GM23338 (cell line): ENCODE data around the gene CXorf66. TPM values are rescaled to one million over a fixed set of nuclear protein-coding genes. Genes with fewer than 3 reads are reported as not detected.

Experiments
- ATAC-seq: fragments of 200-7000 bp; cut with Tn5 transposase; 3 replicates; pipeline ENCODE4 v1.9.1; 2020
- DNase-seq: peaks from one replicate; pipeline ENCODE4 v3.0.0-alpha.2; 2015; ENCODE audit warnings: low spot score
- H2AFZ ChIP-seq: fragments of 200-600 bp; sonication (generic); 2 replicates; pipeline ENCODE4 v1.8.0; 2016; ENCODE audit warnings: antibody characterized with exemption, mild to moderate bottlenecking, moderate library complexity
- H3F3A ChIP-seq: fragments of 200-600 bp; sonication (generic); replicated peaks from 2 replicates; pipeline ENCODE4 v1.8.0; 2017; ENCODE audit warnings: antibody characterized with exemption, mixed run types, low read depth
- H3K27ac ChIP-seq: fragments of 200-600 bp; sonication (generic); 2 replicates; pipeline ENCODE4 v1.6.1; 2016; ENCODE audit warnings: low read depth
- H3K27me3 ChIP-seq: fragments of 200-600 bp; sonication (generic); 2 replicates; pipeline ENCODE4 v1.8.0; 2016; ENCODE audit warnings: mild to moderate bottlenecking, mixed run types, moderate library complexity; ENCODE audit not compliant: insufficient read depth
- H3K36me3 ChIP-seq: fragments of 200-600 bp; sonication (generic); 2 replicates; pipeline ENCODE4 v1.8.0; 2016; ENCODE audit warnings: mild to moderate bottlenecking; ENCODE audit not compliant: insufficient read depth
- H3K4me1 ChIP-seq: fragments of 200-600 bp; sonication (generic); 2 replicates; pipeline ENCODE4 v1.8.0; 2016; ENCODE audit warnings: mild to moderate bottlenecking, moderate library complexity; ENCODE audit not compliant: insufficient read depth
- H3K4me2 ChIP-seq: fragments of 200-600 bp; sonication (generic); 2 replicates; pipeline ENCODE4 v1.7.1; 2017; ENCODE audit warnings: mixed run types
- H3K4me3 ChIP-seq: fragments of 200-600 bp; sonication (generic); 2 replicates; pipeline ENCODE4 v1.6.1; 2016; ENCODE audit warnings: mixed run types
- H3K79me2 ChIP-seq: fragments of 200-600 bp; sonication (generic); replicated peaks from 2 replicates; pipeline ENCODE4 v1.8.0; 2017; ENCODE audit warnings: mild to moderate bottlenecking; ENCODE audit not compliant: insufficient read depth
- H3K9me2 ChIP-seq: fragments of 200-600 bp; sonication (generic); 2 replicates; pipeline ENCODE4 v1.8.0; 2017; ENCODE audit not compliant: insufficient read depth
- H4K20me1 ChIP-seq: fragments of 200-600 bp; sonication (generic); replicated peaks from 2 replicates; pipeline ENCODE4 v1.8.0; 2017; ENCODE audit warnings: mild to moderate bottlenecking; ENCODE audit not compliant: insufficient read depth
- H3K27ac Mint-ChIP-seq: 2 replicates; pipeline ENCODE4 v1.8.0; 2020; ENCODE audit warnings: inconsistent platforms, mild to moderate bottlenecking, moderate library complexity, mixed read lengths
- H3K27me3 Mint-ChIP-seq: 3 replicates; pipeline ENCODE4 v1.8.0; 2022; ENCODE audit warnings: low read depth, mild to moderate bottlenecking, moderate library complexity, mixed read lengths, inconsistent platforms; ENCODE audit not compliant: insufficient read depth, poor library complexity
- H3K36me3 Mint-ChIP-seq: 3 replicates; pipeline ENCODE4 v1.8.0; 2021; ENCODE audit warnings: low read depth, mild to moderate bottlenecking, inconsistent platforms, moderate library complexity, mixed read lengths
- H3K4me1 Mint-ChIP-seq: 3 replicates; pipeline ENCODE4 v1.8.0; 2020; ENCODE audit warnings: mild to moderate bottlenecking, inconsistent platforms, mixed read lengths
- H3K4me3 Mint-ChIP-seq: 3 replicates; pipeline ENCODE4 v1.8.0; 2021; ENCODE audit warnings: moderate library complexity, mild to moderate bottlenecking, inconsistent platforms, mixed read lengths
- H3K9me3 Mint-ChIP-seq: 3 replicates; pipeline ENCODE4 v1.8.0; 2020; ENCODE audit warnings: moderate library complexity, mild to moderate bottlenecking, inconsistent platforms, mixed read lengths
- CREB1 ChIP-seq: fragments of 250-450 bp; sonication (Bioruptor Pico); IDR thresholded peaks from 2 replicates; pipeline ENCODE4 v1.5.0; 2020; ENCODE audit warnings: low read depth, mild to moderate bottlenecking, moderate library complexity
- CTCF ChIP-seq, 2 experiments: fragments of 200-600 bp in 1 of 2; sonication (generic) in 1 of 2; conservative IDR thresholded peaks; 2 replicates each; pipeline versions ENCODE4 v1.5.1 to v1.6.1; 2016 to 2017; ENCODE audit warnings: antibody characterized with exemption in 2 of 2, low read depth in 2 of 2, mild to moderate bottlenecking in 2 of 2, moderate library complexity in 1 of 2
- ETS1 ChIP-seq: IDR thresholded peaks from 2 replicates; pipeline ENCODE4 v1.6.1; 2016; ENCODE audit warnings: antibody characterized with exemption
- EZH2 ChIP-seq: fragments of 200-600 bp; sonication (generic); IDR thresholded peaks from one replicate; pipeline ENCODE4 v1.8.0; 2017; ENCODE audit warnings: antibody characterized with exemption, mild to moderate bottlenecking, low read depth; ENCODE audit not compliant: unreplicated experiment
- EZH2phosphoT487 ChIP-seq: fragments of 200-600 bp; sonication (generic); IDR thresholded peaks from one replicate; pipeline ENCODE4 v1.8.1; 2018; ENCODE audit warnings: antibody characterized with exemption; ENCODE audit not compliant: unreplicated experiment
- NANOG ChIP-seq: IDR thresholded peaks from 2 replicates; pipeline ENCODE4 v1.6.1; 2016; ENCODE audit warnings: antibody characterized with exemption, borderline replicate concordance
- STAT1 ChIP-seq: IDR thresholded peaks from one replicate; pipeline ENCODE4 v1.6.1; 2016; ENCODE audit warnings: antibody characterized with exemption; ENCODE audit not compliant: unreplicated experiment
- ZNF114 ChIP-seq: fragments of 250-450 bp; sonication (Bioruptor Pico); IDR thresholded peaks from 2 replicates; pipeline ENCODE4 v1.5.0; 2020; ENCODE audit warnings: mild to moderate bottlenecking, moderate library complexity
- ZNF331 ChIP-seq: fragments of 250-450 bp; sonication (Bioruptor Pico); IDR thresholded peaks from 2 replicates; pipeline ENCODE4 v1.5.0; 2020; ENCODE audit warnings: low read depth, mild to moderate bottlenecking, moderate library complexity
- ZNF462 ChIP-seq: fragments of 250-450 bp; sonication (Bioruptor Pico); IDR thresholded peaks from 2 replicates; pipeline ENCODE4 v1.5.0; 2020; ENCODE audit warnings: mild to moderate bottlenecking, moderate library complexity
- polyA plus RNA-seq: library from polyadenylated mRNA; unstranded; fragments of >200 nt; fragmentation: Nextera tagmentation; extraction: Ambion mirVana; gene quantifications from 2 replicates; pipeline ENCODE4 v1.2.1, GENCODE V29; 2016
- total RNA-seq: library from RNA; depleted of rRNA; stranded (reverse); fragments of >200 nt; shearing (Covaris generic); gene quantifications from 2 replicates; pipeline ENCODE4 v1.2.3, GENCODE V29; 2014

Gene CXorf66
- total and polyA plus RNA-seq, 2 experiments from 2014 or later: not detected

- peaks cover 3% of the 10 kb centered on the region; the same call in 1 of the 3 replicates for H3K9me3 Mint-ChIP-seq
- no peaks in the 10 kb centered on the region for H3K27me3 Mint-ChIP-seq
- ATAC-seq (no peak; the same call in 2 of the 3 replicates), DNase-seq (peak; percentile 11)
- H3K27me3 ChIP-seq: no peaks in the 10 kb centered on the region
- no peaks in the 10 kb centered on the region for H4K20me1 ChIP-seq
- peaks cover 6% of the 10 kb centered on the region; the same call in 2 of the 3 replicates for H3K4me1 Mint-ChIP-seq
- no peak overlapping the region for H3K27ac ChIP-seq
- no peaks in the 10 kb centered on the region for H3K9me2 ChIP-seq
- H3K36me3 Mint-ChIP-seq: no peaks in the 10 kb centered on the region
- H3K36me3 ChIP-seq: no peaks in the 10 kb centered on the region
- no peaks in the 10 kb centered on the region for H3K79me2 ChIP-seq
- H3K4me1 ChIP-seq: 0 out of 2 replicates have a peak, but pooled peaks cover 3% of the 10 kb centered on the region
- H3K27ac Mint-ChIP-seq: no peak overlapping the region
- peak overlapping the region; percentile 38 for H3K4me3 ChIP-seq
- H3F3A ChIP-seq: no peaks in the 10 kb centered on the region
- H3K4me2 ChIP-seq: peak overlapping the region; percentile 66
- TF ChIP-seq NANOG: no peak
- no peak for TF ChIP-seq ZNF462 (CRISPR knock-in tag)
- no peak for TF ChIP-seq EZH2
- TF ChIP-seq ETS1: no peak
- no peak for TF ChIP-seq CTCF (conservative IDR thresholded peaks at IDR 0.05; ENCODE audit: low read depth in 2 of 2)
- TF ChIP-seq ZNF331 (CRISPR knock-in tag): no peak
- no peak for TF ChIP-seq STAT1
- no peak for TF ChIP-seq CREB1
- TF ChIP-seq ZNF114 (CRISPR knock-in tag): no peak
- no peak for TF ChIP-seq EZH2phosphoT487
- H3K4me3 Mint-ChIP-seq: peak overlapping the region; percentile 34; the same call in 2 of the 3 replicates
- peak overlapping the region; percentile 74 for H2AFZ ChIP-seq
These were observed 6.1 kb upstream of the CXorf66 start for GRCh38 chrX:139971394-139971749.
